ENCODE data around the gene PPM1A. TPM values are rescaled to one million over a fixed set of nuclear protein-coding genes. Genes with fewer than 3 reads are reported as not detected.

The PPM1A gene
- total and polyA plus RNA-seq, 2 of the 13 experiments (the other 11 are each of a cell fraction or from before 2014, with no cell fraction given), result 23.3 to 29.8 TPM

GRCh38 chr14:60235440-60235839 is 13.6 kb upstream of the PPM1A start:
- no peaks in the 10 kb centered on the region for H3K36me3 ChIP-seq (replicated peaks in 1 of 2; ENCODE audit: control insufficient read depth in 1 of 2, insufficient read depth in 2 of 2, low read length in 2 of 2)
- H3K27me3 ChIP-seq (ENCODE audit: control insufficient read depth in 1 of 2, insufficient read depth in 2 of 2, low read length in 2 of 2), result 0 out of 5 replicates have a peak, but pooled peaks cover 0 to 1% of the 10 kb centered on the region in 2 experiments
- 0 out of 2 replicates have a peak, but pooled peaks cover 11% of the 10 kb centered on the region for H3K9me3 ChIP-seq (ENCODE audit: low read length)
- TF ChIP-seq KDM1A (CRISPR knock-in tag; IDR thresholded peaks at IDR 0.05), result no peak
- no peak for TF ChIP-seq CCAR2 (optimal IDR thresholded peaks at IDR 0.05; ENCODE audit: low read depth, low read length)
- TF ChIP-seq YEATS4 (CRISPR knock-in tag; IDR thresholded peaks at IDR 0.05; ENCODE audit: borderline replicate concordance), result no peak
- TF ChIP-seq IRF2 (CRISPR knock-in tag; IDR thresholded peaks at IDR 0.05), result no peak
- TF ChIP-seq TBX2 (CRISPR knock-in tag; IDR thresholded peaks at IDR 0.05; ENCODE audit: borderline replicate concordance), result no peak
- TF ChIP-seq JUND (CRISPR knock-in tag; IDR thresholded peaks at IDR 0.05), result no peak
- no peak for TF ChIP-seq ZNF703 (CRISPR knock-in tag; IDR thresholded peaks at IDR 0.05; ENCODE audit: borderline replicate concordance)
- TF ChIP-seq, protein P1, sequence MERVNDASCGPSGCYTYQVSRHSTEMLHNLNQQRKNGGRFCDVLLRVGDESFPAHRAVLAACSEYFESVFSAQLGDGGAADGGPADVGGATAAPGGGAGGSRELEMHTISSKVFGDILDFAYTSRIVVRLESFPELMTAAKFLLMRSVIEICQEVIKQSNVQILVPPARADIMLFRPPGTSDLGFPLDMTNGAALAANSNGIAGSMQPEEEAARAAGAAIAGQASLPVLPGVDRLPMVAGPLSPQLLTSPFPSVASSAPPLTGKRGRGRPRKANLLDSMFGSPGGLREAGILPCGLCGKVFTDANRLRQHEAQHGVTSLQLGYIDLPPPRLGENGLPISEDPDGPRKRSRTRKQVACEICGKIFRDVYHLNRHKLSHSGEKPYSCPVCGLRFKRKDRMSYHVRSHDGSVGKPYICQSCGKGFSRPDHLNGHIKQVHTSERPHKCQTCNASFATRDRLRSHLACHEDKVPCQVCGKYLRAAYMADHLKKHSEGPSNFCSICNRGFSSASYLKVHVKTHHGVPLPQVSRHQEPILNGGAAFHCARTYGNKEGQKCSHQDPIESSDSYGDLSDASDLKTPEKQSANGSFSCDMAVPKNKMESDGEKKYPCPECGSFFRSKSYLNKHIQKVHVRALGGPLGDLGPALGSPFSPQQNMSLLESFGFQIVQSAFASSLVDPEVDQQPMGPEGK (CRISPR knock-in tag; IDR thresholded peaks at IDR 0.05), result no peak
- TF ChIP-seq ZNF782 (CRISPR knock-in tag; IDR thresholded peaks at IDR 0.05; ENCODE audit: borderline replicate concordance), result no peak
- TF ChIP-seq DMAP1 (CRISPR knock-in tag; IDR thresholded peaks at IDR 0.05), result no peak
- no peak for TF ChIP-seq ZNF766 (CRISPR knock-in tag; IDR thresholded peaks at IDR 0.05; ENCODE audit: borderline replicate concordance)
- TF ChIP-seq ZNF775 (CRISPR knock-in tag; IDR thresholded peaks at IDR 0.05; ENCODE audit: borderline replicate concordance), result no peak
- FAIRE-seq (no peak), ATAC-seq (no peak), DNase-seq (ENCODE audit: low spot score) (no peak)
- H3K4me3 ChIP-seq (replicated peaks in 1 of 3; ENCODE audit: insufficient read depth in 1 of 3, low read depth in 2 of 3, low read length in 3 of 3), result no peak overlapping the region
- intact Hi-C loops (cut with micrococcal nuclease; ENCODE audit: unreplicated experiment), result no loop called here
- no peak overlapping the region for H3K27ac ChIP-seq (ENCODE audit: extremely low read length, insufficient read depth, low read length)
- in situ Hi-C loops (cut with HindIII; ENCODE audit: extremely low pct_ligation_motif_present, low pct_unique_long_range_greater_than_20kb), result no loop called here
- H3K79me2 ChIP-seq (ENCODE audit: insufficient read depth, low read length), result no peaks in the 10 kb centered on the region
- no peaks in the 10 kb centered on the region for H4K20me1 ChIP-seq (ENCODE audit: insufficient read depth, low read length)
- no peak overlapping the region for H2AFZ ChIP-seq (ENCODE audit: low read length)
- ChIA-PET CTCF (ENCODE audit: low intra/inter-chr PET ratio, low total read pairs) (no interaction called here), POLR2A (no interaction called here)
- peaks cover 29% of the 10 kb centered on the region for H3K4me1 ChIP-seq (ENCODE audit: insufficient read depth, low read length)
- no peak overlapping the region for H3K9ac ChIP-seq (ENCODE audit: insufficient read depth, low read depth, low read length)
- H3K4me2 ChIP-seq (ENCODE audit: low read depth, low read length), result no peak overlapping the region
- BruUV-seq (replicated peaks), result no TSS peak
- WGBS (ENCODE audit: low lambda C conversion rate), result 0% methylated on average over 2 of the region's 2 CpGs
